CD4-positive, alpha-beta T cell treated with Interferon alpha-2 for 1 hour (primary cell): Measurements from ENCODE around the gene FRAT1.
"Not testable (repeated sequence)": the region's sequence is repeated elsewhere in the genome, so short reads cannot be mapped to it uniquely, and the experiment has no call there.

Experiments used
- DNase-seq, 2 donors: peaks; one replicate each; pipeline ENCODE4 v3.0.0-alpha.2; 2020 to 2022

The FRAT1 gene

DNA sequence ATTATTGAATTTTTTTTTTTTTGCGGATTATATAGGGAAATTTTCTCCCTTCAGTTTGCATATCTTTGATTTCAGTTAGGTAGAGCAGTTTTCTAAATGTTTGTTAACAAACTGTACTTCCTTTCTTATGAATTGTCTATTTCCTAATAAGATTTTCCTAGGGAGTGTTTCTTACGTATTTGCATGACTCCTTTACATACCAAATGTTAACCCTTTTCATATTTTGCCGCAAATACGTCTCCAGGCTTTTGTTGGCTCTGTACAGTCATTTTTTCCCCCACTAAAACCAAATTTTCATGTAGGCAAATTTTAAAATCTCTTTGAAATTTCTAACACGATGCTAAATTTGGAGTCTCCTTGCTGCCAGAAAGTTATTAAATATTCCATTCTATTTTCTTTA, 17.4 kb downstream of the FRAT1 start:
- no peak for DNase-seq

DNA sequence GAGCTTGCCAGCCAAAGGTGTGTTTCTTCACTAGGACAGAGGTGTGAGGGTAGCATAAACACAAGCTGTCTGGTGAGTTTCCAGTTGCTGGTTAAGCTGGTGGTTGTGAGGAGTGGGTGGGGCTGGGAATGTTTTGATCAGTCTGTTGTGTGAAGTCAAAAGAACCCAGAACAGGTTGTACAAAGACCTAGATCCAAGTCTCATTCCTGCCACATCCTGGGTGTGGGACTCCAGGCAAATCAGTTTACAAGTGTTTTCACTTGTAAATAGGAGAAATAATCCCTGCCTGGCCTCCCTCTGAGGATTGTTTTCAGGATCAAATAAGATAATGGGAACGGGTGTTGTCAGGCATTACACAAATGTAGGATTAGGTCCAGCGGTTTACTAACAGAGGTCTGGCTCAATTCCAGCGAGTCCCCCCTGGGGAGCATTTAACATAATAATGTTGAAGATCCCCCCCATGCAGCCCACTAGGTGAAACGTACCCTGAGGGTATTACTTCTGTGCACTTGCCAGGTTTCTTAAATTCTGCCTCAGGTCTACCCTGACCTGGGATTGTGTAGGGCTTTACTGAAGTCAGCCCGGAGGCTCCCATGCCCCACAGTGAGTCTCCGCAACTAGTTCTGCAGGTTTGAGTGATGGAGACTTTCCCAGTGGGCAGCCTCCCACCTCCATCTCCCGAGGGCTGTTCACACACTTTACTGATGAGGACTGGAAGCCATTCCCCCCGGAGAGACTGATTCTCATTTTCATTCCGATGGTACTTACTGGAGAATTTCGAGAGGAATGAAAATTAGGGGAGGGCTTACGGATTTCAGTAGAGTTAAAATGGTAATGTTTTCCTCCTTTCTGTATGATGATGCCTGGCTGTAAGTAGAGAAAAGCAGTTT, 18.1 kb downstream of the FRAT1 start:
- DNase-seq, result no peak

DNA sequence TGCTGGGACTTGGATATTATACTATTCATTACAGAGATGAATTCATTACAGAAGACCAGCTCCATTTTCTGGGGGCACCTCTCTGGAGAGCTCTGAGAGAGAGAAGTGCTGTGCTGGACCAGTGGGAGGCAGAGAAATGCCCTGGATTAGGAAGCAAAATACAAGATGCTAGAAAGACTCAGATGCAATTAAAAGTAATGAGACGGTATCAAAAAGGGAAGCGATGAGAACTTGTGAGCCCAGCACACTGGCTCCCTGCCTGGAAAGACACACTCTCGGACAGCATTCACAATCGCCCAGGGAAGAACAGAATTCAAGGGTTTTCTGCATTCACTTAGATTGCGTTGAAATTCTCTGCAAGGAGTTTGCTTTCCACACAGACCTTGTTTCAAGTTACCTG, 19.0 kb downstream of the FRAT1 start:
- DNase-seq, result no peak

DNA sequence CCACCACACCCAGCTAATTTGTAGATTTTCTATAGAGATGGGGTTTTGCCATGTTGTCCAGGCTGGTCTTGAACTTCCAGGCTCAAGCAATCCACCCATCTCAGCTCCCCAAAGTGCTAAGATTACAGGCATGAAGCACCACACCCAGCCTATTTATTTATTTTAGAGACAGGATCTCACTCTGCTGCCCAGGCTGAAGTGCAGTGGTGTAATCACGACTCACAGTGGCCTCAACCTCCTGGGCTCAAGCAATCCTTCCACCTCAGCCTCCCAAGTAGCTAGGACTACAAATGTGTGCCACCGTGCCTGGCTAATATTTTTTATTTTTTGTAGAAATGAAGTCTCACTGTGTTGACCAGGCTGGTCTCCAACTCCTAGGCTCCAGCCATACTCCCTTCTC, 22.3 kb downstream of the FRAT1 start:
- no peak for DNase-seq

DNA sequence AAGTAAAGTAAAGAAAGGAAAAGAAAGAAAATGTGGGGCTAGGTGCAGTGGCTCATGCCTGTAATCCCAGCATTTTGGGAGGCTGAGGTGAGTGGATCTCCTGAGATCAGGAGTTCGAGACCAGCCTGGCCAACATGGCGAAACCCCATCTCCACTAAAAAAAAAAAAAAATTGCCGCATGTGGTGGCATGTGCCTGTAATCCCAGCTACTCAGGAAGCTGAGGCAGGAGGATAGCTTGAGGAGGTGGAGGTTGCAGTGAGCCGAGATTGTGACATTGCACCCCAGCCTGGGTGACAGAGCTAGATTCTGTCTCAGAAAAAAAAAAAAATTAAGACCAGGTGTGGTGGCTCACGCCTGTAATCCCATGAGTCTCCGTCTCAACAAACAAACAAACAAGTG, 24.6 kb downstream of the FRAT1 start:
- not testable (repeated sequence) for DNase-seq

DNA sequence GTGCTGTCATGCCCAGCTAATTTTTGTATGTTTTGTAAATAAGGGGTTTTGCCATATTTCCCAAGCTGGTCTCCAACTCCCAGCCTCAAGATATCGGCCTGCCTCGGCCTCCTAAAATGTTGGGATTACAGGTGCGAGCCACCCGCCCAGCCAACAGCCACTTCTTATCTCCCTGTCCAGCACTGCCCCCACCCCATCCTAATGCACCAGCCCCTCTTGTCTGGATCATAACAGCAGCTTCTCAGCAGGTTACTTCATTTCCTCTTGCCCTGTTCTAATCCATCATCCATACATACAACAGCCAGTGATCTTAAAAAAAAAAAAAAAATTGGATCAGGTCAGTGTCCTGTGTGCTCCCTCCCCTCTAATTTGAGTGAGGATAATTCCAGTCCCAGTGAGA, 28.2 kb downstream of the FRAT1 start:
- no peak for DNase-seq

DNA sequence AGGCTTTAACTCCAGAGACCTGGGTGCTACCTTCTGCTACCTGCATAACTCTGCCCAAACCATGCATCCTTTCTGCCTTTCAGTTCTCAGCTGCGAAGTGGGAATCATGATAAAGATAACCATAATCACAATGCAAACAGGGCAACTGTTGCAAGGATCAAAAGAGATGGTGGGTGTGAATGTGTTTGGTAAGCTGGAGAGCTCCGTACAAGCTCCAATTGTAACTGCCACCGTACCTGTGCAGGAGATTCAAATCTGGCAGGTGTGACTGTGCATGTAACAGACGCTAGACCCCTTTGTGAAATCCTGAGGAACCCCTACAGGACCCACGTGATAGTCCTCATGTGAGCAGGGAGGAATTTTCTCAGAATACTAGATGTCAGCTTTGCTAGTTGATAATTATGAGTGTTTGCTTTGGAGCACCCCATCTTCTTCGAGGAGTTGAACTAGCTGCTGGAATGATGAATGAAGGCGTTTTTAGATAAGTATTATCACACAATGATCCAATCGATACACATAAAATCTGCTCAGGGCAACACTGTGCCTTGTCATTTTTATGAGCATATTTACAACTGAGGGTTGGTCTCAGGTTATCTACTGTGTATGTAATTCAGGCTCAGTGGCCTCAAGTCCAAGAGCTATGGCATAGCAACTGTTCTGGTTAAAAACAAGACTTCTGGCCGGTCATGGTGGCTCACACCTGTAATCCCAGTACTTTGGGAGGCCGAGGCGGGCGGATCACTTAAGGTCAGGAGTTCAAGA, 30.9 kb downstream of the FRAT1 start:
- DNase-seq, result no peak

DNA sequence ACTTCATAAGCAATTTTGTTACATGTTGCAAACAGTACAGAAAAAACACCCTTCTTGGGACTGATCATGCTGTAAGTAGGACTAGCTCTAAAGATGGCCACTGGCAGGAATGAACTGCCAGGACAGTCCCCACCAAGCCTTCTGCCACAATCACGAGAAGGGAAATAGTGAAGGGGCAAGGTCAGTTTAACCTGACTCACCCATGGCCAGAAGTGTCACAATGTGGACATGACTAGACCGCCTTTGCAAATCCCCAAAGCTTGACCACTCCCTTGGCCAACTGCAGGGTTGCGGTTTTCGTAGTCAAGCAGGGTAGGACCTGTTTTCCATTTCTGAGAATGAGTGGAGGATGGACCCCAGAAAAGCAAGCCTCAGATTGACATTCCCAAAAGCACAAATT, 34.9 kb downstream of the FRAT1 start:
- DNase-seq, result peak in 1 of 2 donors; percentile 65

DNA sequence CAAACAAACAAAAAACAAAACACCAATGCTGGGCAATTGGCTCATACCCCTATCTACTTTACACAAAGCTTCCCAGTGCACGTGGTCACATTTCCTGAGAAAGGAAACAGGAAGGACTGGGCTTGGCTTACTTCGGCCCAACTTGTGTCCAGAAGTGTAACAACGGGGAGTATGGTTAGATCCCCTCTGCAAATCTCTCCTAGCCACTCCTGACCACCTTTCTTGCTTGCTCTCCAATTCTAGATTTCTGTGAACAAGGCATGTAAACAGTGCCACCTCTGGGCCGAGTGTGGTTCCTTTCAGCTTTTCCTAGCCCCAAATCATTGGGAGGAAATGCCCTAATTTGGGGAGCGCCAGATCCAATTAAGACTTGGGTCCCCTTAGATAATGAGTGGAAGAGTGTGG, 36.5 kb downstream of the FRAT1 start:
- no peak for DNase-seq

DNA sequence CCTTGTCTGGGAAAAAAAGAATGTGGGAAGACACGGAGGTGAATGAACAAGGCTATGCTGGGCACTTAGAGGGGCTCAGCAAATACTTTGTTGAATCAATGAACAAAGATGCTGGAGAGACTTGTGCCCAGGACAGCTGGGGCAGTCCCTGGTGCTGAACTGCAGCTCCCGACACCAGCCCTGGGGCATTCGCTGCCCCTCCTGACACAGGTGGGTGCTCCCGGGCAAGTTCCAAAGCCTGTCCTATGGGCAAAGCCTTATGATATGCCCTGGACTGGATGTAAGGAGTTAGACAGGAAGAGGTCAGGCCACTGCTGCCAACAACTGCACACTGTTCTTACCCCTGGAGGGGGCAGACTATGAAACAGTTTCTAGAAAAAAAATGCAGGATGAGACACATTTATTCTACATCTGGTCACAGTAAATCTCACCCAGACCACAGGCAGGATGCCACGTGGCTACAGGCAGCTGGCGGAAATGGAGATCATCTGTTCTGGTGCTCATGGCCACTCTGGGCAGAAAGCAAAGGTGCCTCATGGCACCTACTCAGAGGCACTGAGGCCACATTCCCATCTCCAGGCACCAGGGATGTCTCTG, 37.3 kb downstream of the FRAT1 start:
- DNase-seq, result no peak

DNA sequence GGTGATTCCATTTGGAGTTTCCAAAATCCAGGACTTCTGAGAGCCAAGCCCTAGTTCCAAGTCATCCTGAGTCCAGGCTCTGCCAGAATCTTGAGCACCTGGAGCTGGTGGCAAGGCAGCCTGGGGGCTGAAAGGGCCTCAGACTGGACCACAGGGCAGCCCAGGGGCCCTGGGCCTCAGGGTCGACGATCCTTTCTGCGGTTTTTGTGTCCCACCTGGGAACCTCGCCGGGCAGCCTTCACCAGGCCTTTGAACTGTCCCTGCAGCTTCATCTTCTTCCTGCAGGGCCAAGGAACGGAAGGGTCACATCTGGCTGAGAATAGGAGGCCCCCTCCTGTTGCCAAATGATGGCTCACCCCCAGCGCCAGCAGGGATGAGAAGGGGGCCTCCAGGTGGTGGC, 37.8 kb downstream of the FRAT1 start:
- no peak for DNase-seq

DNA sequence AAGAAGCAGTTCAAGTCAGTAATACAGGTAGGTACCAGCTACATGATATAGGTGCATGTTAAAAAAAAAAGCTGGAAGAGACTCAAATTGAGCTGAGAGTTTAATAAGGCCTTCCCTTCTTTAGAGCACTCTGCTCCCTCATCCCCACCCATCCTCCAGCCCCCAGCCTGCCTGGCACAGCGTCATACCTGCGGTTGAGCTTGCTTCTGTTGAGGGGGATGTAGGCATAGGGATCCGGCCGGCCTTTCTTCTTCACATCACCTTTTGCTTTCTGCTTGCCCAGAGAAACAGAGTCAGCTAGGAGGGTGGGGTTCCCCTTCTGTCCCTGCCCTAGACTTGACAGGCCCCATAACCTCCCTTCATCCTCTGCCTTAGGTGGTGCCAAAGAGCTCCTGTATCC, 39.3 kb downstream of the FRAT1 start:
- DNase-seq, result no peak

DNA sequence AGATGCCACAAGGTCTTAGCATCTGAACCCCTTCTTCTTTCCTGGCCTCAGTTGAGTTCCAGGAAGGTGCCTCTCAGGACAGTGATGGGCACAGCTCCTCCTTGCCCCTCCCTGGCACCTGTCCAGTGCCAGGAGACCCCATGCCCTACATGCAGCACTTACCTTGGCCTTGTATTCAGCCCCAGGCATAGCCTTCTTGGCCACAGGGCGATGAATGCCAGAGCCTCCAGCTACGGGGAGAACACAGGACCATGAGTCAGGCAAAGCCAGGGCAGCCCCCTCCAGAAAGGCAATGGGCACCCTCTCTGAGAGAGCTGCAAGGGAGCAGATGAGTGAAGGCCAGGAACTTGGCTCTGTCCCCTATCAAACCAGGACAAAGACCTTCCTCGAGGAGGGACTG, 39.7 kb downstream of the FRAT1 start:
- DNase-seq, result no peak

DNA sequence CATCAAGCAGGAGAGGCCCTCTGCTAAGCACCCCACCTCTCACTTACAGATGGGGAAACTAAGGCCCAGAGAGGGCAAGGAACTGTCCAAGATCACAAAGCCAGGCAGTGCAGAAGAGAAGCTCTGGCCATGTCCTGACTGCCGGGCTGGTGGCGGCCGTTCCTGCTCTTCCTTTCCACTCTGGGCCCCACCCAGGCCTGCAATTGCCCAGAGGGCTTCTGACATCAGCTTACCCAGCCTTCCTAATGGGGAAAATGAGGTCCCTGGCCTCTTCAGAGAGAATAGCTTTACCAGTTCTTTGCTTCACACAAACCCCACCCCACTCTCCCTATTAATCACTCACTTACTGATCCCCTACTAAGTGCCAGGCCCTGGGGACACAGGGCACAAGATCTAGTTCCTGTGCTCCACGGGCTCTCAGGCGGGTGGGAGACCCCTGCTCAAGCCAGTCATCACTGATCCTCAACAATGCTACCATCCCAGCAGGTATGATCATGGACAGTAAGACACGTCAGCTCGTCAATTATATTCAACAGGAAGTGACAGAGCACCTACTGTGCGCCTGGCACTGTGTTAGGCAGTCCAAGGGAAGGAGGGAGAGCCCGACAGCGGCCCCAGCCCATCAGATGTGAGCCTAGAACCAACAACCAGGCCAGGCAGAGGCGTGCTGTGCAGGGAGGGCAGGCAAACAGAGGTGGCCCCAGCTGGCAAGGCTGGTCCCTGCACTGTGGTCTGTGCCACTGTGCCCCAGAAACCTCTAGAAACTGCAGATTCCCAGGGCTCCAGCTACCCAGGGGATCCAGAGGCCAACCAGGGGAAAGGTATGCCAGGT, 41.9 kb downstream of the FRAT1 start:
- DNase-seq, result no peak

DNA sequence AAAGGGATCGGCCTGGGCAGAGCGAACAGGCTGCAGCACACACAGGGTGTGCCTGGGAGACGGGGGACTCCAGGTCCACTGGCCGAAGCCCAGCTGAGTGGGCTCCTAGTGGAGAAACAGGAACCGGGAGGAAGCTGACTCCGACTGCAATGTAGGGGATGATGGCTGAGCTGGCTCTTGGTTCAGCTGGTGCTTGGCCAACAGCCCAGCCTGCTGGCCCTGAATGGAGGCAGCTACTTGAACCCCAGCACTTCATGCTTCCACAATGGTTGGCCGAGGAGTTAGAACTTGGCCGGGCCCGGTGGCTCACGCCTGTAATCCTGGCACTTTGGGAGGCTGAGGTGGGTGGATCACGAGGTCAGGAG, 42.4 kb downstream of the FRAT1 start:
- no peak for DNase-seq

DNA sequence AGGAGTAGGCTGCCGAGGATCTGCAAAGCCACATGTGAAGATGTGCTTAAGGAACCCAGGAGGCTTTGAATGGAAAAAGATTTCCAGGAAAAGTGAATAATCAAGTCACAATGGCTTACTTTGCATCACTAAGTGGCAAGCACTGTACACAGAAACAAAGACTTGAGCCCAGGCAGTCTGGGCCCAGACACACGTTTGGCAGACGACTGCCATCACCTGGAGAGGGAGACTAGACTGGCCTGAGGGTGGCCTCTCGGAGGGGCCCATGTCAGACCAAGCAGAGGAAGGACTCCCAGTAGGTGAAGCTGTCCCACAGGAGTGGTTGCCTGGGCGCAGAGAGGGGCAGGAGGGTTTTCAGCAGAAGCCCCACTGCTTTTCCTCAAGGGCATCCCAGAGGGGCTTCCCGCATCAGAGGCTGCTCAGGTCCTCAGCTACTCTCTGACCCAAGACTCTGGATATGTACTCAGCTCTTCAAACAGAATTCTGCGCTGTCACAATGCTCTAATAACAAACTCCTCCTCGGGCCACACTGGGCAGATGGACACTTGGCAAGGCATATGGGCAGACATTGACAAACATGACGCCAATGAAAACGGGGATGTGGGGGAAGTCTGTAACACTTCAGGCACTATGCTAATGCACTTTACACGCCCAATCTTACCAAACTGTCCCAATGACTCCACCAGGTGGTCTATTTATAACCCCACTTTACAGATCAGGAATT, 43.4 kb downstream of the FRAT1 start:
- DNase-seq, result no peak

DNA sequence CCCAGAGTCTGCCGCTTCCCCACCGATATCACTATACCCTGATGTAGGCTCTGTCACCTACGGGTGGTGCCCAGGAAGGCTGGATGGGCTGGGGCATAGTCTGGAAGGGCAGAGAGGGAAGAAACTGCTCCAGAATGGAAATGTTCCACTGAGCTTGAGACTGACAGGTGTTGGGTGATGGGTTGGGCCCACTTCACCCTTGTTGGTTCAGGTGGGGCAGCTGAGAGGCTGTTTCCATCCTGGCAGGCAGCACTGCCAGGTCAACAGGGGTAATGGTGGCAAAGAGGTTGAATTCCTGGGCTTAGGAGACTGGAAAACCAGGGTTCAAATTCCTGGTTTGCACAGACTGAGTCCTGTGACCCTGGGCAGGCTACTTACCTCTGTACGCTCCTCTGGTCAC, 44.0 kb downstream of the FRAT1 start:
- no peak for DNase-seq

DNA sequence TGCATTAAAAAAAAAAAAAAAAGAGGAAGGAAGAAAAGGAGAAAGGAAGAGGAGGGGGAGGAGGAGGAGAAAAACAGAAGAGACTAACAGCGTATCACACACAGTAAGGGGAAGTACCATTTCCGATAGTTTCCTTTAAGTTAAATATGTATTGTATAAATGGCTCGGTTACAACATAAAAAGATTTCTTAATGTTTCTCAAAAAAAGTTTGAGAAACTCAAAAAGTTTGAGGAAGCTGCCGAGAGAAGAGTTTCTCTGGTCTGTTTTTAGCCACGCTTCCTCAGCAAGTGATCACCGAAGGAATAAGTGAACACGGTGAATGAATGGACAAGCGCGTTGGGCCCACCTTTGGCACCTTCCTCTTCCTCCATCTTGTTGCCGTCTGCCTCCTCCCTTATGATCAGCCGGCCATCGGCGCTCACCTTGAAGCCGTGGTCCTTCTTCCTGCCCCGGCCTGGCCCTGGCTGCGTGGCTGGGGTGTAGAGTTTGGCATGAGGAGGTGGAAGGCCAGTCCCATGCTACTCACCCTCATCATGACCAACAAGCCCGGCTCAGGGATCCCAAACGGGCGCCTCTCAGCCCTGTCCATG, 46.8 kb downstream of the FRAT1 start:
- no peak for DNase-seq

DNA sequence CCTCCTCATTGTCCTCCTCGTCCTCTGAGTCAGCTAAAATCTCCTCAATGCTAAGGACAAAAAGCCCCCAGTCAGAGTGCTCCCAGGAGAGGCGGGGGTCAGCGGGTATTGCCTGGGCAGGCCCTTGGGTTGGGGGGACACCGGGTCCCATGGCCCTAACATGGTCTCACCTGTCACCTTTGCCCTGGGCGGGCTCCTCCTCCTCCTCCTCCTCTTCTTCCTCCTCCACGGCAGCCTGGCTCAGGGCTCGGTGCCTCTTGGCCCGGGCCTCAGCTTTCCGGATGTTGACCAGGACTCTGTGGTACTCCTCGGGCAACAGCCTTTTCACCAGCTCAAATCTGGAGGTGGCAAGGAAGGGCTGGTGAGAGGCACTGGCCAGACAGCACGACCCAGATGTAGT, 47.5 kb downstream of the FRAT1 start:
- no peak for DNase-seq

DNA sequence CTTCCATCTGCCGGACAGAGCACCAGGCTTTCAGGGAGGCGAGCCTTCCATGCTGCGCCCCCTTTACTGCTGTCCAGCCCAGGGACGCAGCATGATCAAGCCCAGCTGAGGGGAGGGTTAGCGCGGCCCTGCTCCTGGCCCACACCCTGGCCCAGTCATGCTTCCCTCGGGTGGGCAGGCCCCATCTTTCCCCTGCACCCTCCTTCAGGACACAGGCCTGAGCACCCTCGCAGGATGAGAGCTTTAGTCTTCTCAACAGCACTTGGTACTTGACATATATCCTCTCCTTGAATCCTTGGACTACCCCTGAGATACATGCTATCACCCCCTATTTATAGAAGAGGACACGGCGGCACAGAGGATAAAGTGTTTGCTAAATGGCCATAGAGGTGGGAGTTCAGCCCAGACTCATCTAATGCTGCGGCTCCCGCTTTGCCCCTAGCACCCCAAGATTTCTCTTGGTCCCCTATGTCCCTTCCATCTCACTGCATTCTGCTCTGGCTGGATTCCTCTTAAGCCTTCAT, 48.1 kb downstream of the FRAT1 start:
- no peak for DNase-seq
